ENCODE data around the gene DAZAP2. TPM values are rescaled to one million over a fixed set of nuclear protein-coding genes. Genes with fewer than 3 reads are reported as not detected.
"Not testable (repeated sequence)": the region's sequence is repeated elsewhere in the genome, so short reads cannot be mapped to it uniquely, and the experiment has no call there.

The DAZAP2 gene
- total RNA-seq, 1 donor from 2014 or later = 209 TPM

DNA sequence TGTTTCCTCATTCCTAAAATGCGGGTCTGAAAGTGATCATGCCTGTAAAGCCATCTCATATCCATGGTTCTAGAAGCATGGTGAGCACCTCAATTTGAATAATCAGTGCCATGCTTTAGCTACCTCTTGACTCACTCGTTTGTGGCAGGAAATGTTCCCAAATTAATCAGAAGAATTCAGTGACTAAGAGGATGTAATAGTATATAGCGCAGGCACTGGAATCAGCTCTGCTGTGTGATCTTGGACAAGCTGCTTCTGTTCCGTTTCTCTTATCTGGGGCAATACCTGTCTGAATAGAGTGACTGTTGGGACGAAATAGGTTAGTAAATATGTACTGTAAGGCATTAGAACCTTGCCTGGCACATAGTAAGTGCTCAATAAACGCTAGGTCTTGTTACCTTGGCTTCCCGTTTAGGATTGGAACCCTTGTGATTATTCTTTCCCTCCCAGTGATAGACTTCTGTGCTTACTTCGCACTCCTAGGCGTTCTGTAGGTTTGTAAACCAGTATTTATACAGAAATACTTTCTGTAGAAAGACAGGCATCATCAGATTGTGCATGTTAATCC, 32.4 kb downstream of the DAZAP2 start:
- Mint-ChIP-seq H3K4me1 (peaks cover 20% of the 10 kb centered on the region), H3K36me3 (ENCODE audit: low read depth) (peaks cover 10% of the 10 kb centered on the region), H3K27ac (peak overlapping the region; percentile 80), H3K4me3 (peak overlapping the region; percentile 89), H3K27me3 (no peaks in the 10 kb centered on the region), H3K9me3 (no peaks in the 10 kb centered on the region)
- ATAC-seq (ENCODE audit: low read depth) (no peak), DNase-seq (no peak)
- TF ChIP-seq, protein P1, sequence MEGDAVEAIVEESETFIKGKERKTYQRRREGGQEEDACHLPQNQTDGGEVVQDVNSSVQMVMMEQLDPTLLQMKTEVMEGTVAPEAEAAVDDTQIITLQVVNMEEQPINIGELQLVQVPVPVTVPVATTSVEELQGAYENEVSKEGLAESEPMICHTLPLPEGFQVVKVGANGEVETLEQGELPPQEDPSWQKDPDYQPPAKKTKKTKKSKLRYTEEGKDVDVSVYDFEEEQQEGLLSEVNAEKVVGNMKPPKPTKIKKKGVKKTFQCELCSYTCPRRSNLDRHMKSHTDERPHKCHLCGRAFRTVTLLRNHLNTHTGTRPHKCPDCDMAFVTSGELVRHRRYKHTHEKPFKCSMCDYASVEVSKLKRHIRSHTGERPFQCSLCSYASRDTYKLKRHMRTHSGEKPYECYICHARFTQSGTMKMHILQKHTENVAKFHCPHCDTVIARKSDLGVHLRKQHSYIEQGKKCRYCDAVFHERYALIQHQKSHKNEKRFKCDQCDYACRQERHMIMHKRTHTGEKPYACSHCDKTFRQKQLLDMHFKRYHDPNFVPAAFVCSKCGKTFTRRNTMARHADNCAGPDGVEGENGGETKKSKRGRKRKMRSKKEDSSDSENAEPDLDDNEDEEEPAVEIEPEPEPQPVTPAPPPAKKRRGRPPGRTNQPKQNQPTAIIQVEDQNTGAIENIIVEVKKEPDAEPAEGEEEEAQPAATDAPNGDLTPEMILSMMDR (IDR thresholded peaks at IDR 0.05) = no peak
- ChIA-PET POLR2A (interaction anchor here (0.5 to 2.7 kb wide), 13 partner anchors 21 to 506 kb away, joined by 3 to 26 read pairs (median 4); partner anchors contain the start of genes BIN2, DAZAP2 and GALNT6), CTCF (interaction anchor here (0.8 to 2.7 kb wide), 8 partner anchors 9 to 78 kb away, joined by 3 to 53 read pairs (median 4); partner anchors contain the start of gene POU6F1)
- intact Hi-C loops (cut with micrococcal nuclease) = loop anchor here (1.0 to 2.0 kb wide), 3 partner anchors 10 to 54 kb away; partner anchors contain the start of gene DAZAP2

DNA sequence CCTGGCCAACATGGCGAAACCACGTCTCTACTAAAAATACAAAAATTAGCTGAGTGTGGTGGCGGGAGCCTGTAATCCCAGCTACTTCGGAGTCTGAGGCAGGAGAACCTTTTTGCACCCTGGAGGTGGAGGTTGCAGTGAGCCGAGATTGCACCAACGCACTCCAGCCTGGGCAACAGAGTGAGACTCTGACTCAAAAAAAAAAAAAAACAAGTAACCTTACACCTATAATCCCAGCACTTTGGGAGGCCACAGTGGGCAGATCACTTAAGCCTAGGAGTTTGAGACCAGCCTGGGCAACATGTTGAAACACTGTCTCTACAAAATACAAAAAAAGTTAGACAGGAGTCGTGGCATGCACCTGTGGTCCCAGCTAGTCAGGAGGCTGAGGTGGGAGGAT, 34.2 kb downstream of the DAZAP2 start:
- CTCF ChIA-PET; H3K27ac Mint-ChIP-seq; intact Hi-C loops (cut with micrococcal nuclease); H3K9me3 Mint-ChIP-seq; DNase-seq; H3K27me3 Mint-ChIP-seq; ATAC-seq (ENCODE audit: low read depth); H3K4me3 Mint-ChIP-seq; H3K36me3 Mint-ChIP-seq (ENCODE audit: low read depth): not testable (repeated sequence)
- POLR2A ChIA-PET = interaction anchor here (0.7 kb wide), 2 partner anchors 67 to 190 kb away, joined by 3 to 6 read pairs; no protein-coding TSS in a partner anchor
- H3K4me1 Mint-ChIP-seq = peaks cover 19% of the 10 kb centered on the region

DNA sequence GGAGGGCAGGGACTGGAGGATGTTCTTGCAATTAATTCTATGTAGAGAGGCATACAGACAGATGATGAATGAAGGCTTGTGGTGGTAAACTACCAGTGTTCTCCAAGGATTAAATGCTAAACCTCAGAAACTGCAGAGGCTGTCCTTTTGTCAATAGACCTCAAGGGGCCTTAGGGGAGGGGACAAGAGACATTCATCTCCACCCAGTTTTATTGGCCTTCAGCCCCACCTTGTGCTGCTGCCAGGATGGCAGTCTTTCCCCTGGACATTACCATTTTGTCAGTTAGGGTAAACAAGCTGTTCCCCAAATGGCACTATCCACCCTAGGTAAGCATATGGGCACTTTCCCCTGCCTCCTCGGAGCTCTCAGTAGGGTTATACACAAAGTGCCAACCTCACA, 36.5 kb downstream of the DAZAP2 start:
- Mint-ChIP-seq H3K27me3 (no peaks in the 10 kb centered on the region), H3K4me1 (peaks cover 10% of the 10 kb centered on the region), H3K9me3 (no peaks in the 10 kb centered on the region), H3K4me3 (no peak overlapping the region), H3K36me3 (ENCODE audit: low read depth) (peaks cover 3% of the 10 kb centered on the region), H3K27ac (no peak overlapping the region)
- ChIA-PET POLR2A (no interaction called here), CTCF (no interaction called here)
- TF ChIP-seq, protein P1 (IDR thresholded peaks at IDR 0.05) = no peak
- ATAC-seq (ENCODE audit: low read depth) (no peak), DNase-seq (no peak)
- intact Hi-C loops (cut with micrococcal nuclease) = no loop called here

DNA sequence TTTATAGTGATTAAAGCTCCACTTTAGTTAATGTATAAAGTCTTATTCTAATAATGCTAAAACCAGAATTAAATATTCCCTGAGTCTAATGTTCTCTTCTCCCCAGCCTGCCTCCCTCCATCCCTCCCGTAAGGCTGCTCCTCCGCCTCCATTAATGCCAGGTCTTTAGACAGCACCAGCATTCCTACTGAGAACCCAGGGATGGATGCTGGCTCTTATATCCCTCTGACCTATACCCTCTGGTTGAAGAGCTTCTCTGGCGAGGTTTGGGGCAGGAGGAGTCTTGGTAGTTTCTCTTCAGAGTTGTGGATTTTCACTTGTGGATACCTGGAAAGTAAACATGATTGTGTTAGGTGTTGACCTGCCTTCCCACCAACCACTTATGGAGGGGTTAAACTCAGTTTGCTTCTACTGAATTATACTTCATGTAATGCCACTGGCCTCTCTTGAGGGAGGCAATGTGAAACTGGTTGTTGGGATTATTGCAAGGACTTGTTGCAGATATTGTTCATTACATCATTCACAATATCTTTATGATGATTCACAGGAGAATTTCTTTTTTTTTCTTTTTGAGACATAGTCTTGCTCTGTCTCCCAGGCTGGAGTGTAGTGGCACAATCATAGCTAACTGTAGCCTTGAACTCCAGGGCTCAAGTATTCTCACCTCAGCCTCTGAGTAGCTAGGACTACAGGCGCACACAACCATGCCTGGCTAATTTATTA, 42.7 kb downstream of the DAZAP2 start:
- H3K36me3 Mint-ChIP-seq (ENCODE audit: low read depth) = peaks cover 35% of the 10 kb centered on the region
- intact Hi-C loops (cut with micrococcal nuclease) = loop anchor here (1.0 kb wide), 1 partner anchor 11 kb away; the partner anchor contains the start of gene SMAGP
- H3K4me3 Mint-ChIP-seq = no peak overlapping the region
- ATAC-seq (ENCODE audit: low read depth) (no peak), DNase-seq (no peak)
- TF ChIP-seq, protein P1 (IDR thresholded peaks at IDR 0.05) = no peak
- peaks cover 9% of the 10 kb centered on the region for H3K4me1 Mint-ChIP-seq
- no peak overlapping the region for H3K27ac Mint-ChIP-seq
- no peaks in the 10 kb centered on the region for H3K27me3 Mint-ChIP-seq
- CTCF ChIA-PET = interaction anchor here (1.3 kb wide), 1 partner anchor 11 kb away, joined by 5 read pairs; the partner anchor contains the start of gene SMAGP
- no peaks in the 10 kb centered on the region for H3K9me3 Mint-ChIP-seq
- POLR2A ChIA-PET = no interaction called here

DNA sequence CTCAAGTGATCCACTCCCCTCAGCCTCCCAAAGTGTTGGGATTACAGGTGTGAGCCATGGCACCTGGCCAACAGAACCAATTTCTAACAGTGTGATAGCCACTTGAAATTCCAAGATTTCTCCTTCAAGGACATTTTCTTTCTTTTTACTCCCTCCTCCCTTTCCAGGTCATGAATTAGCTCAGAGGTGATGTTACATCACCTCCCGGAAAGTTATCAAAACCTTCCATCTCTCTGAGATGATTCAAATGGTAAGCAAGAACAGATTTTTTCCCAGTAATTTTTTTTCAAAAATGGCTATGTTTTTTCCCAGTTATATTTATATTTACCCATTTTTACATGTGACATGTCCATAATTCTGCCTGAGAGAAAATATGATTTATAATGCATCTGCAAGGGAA, 47.2 kb downstream of the DAZAP2 start:
- H3K4me3 Mint-ChIP-seq = no peak overlapping the region
- ATAC-seq (ENCODE audit: low read depth) (no peak), DNase-seq (no peak)
- H3K27ac Mint-ChIP-seq = no peak overlapping the region
- H3K27me3 Mint-ChIP-seq = no peaks in the 10 kb centered on the region
- H3K4me1 Mint-ChIP-seq = peaks cover 4% of the 10 kb centered on the region
- intact Hi-C loops (cut with micrococcal nuclease) = no loop called here
- no peaks in the 10 kb centered on the region for H3K9me3 Mint-ChIP-seq
- POLR2A ChIA-PET = no interaction called here
- CTCF ChIA-PET = no interaction called here
- peaks cover 54% of the 10 kb centered on the region for H3K36me3 Mint-ChIP-seq (ENCODE audit: low read depth)
- TF ChIP-seq, protein P1 (IDR thresholded peaks at IDR 0.05) = no peak

DNA sequence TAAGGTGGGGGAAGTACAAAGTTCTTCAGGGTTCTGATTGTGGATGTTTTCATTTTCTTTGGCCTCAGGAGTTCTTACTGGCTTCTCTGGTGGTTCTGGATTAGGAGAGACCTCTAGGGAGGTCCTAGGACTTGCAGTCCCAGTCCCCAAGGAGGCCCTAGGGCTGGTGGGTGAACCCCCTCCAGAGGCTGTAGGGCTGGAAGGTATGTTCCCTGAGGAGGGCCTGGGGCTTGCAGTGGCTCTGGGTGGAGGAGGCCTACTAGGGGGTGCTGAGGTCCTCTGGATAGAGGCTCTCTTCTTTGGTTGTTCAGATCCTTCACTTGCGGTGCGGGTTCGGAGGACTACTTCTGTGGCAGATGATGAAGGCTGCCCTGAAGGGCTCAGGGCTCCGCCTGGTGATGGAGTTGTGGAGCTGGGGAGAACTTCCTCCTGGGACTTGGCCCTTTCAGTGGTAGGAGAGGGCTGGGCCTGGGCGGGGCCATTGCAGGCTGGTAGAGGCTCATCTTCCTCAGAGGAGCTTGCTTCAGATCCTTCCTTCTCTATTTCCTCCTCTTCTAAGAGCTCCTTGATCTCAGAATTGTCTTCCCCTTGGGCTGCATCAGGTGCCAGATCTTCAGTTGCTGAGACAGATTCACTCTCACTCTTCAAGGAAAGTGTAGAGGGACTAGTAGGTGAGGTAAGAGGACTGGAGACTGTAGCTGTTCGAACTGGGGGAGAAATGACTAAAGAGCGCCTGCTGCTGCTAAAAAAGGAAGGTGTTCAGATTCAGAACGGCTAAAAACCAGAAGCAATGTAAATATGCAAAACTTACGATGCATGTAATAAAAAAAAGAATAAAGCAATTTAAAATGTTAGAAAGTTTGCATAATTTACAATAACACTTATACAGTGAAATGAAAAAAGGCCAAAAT, 53.2 kb downstream of the DAZAP2 start:
- intact Hi-C loops (cut with micrococcal nuclease) = loop anchor here (1.0 to 2.0 kb wide), 2 partner anchors 23 to 245 kb away; no protein-coding TSS in a partner anchor
- peaks cover 20% of the 10 kb centered on the region for H3K4me1 Mint-ChIP-seq
- H3K9me3 Mint-ChIP-seq, H3K27me3 Mint-ChIP-seq: not testable (repeated sequence)
- peak overlapping the region; percentile 81 for H3K27ac Mint-ChIP-seq
- H3K36me3 Mint-ChIP-seq (ENCODE audit: low read depth) = peaks cover 54% of the 10 kb centered on the region
- DNase-seq = peak; percentile 18
- CTCF ChIA-PET = interaction anchor here (0.9 to 1.9 kb wide), 6 partner anchors 22 to 527 kb away, joined by 3 to 14 read pairs (median 4); partner anchors contain the start of gene SMAGP
- peak overlapping the region; percentile 41 for H3K4me3 Mint-ChIP-seq
- POLR2A ChIA-PET = interaction anchor here (0.6 to 1.6 kb wide), 4 partner anchors 21 to 369 kb away, joined by 3 to 7 read pairs (median 4); partner anchors contain the start of gene SMAGP
- ATAC-seq (ENCODE audit: low read depth) = peak; percentile 75
